IPS-20b (cell line): ENCODE data around the gene FAM234A.

Experiments
- H3K27ac ChIP-seq: one replicate; pipeline ENCODE4 v1.5.1; 2013; ENCODE audit warnings: low read length
- H3K27me3 ChIP-seq: 2 replicates; pipeline ENCODE4 v1.6.1; 2013; ENCODE audit warnings: mild to moderate bottlenecking, low read length, inconsistent platforms; ENCODE audit not compliant: insufficient read depth
- H3K36me3 ChIP-seq: 2 replicates; pipeline ENCODE4 v1.6.1; 2013; ENCODE audit warnings: low read depth, mild to moderate bottlenecking, inconsistent platforms, low read length, moderate library complexity; ENCODE audit not compliant: insufficient read depth
- H3K4me1 ChIP-seq: 2 replicates; pipeline ENCODE4 v1.6.1; 2013; ENCODE audit warnings: mild to moderate bottlenecking, control low read depth, inconsistent platforms, low read length, moderate library complexity; ENCODE audit not compliant: insufficient read depth
- H3K4me3 ChIP-seq: 2 replicates; pipeline ENCODE4 v1.5.1; 2013; ENCODE audit warnings: mild to moderate bottlenecking, low read length, inconsistent platforms
- H3K9ac ChIP-seq: 2 replicates; pipeline ENCODE4 v1.6.1; 2013; ENCODE audit warnings: low read depth, mild to moderate bottlenecking, inconsistent platforms, low read length, moderate library complexity
- H3K9me3 ChIP-seq: 2 replicates; pipeline ENCODE4 v1.6.1; 2013; ENCODE audit warnings: mild to moderate bottlenecking, low read depth, low read length, inconsistent platforms; ENCODE audit not compliant: insufficient read depth

Gene FAM234A

DNA sequence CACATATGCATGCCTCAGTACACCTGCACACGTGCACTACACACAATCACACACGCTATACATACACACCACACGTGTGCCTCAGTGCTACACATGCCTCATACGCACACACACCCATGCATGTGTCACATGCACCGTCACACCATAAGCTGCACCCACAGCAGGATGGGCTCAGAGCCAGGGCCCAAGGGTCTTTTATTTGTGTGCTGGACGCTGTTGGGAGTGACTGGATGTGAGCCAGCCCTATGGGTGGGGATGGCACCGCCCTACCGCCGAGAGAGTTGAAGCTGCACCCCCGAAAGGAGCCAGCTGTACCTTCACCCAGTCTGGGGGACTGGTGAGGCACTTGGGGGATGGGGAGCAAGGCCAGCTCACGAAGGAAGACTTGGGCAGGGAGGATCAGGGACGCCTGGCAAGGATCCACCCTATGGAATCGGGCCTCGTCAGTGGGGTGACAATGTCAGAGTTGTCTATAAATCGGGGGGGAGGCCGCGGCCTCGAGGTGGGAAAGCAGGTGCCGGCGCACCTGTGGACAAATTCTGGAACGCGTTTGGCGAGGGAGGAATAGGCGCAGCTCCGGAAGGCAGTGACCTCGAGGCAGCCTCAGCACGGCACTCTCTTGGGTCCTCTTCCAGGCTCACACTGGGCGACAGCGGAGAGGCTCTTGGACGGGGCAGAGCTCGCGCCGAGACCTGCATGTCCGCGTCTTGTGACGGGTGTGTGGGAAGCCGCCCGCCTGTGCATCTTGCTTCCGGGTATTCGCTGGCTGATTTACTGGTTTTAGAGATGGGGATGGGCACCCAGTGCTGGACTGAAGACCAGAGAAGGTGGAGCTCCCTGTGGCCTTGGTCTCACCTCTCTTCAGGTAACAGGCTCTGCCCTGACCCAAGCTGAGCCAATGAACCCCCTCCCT lies 33.8 kb downstream of the FAM234A start:
- H3K4me1 ChIP-seq, result no peaks in the 10 kb centered on the region

DNA sequence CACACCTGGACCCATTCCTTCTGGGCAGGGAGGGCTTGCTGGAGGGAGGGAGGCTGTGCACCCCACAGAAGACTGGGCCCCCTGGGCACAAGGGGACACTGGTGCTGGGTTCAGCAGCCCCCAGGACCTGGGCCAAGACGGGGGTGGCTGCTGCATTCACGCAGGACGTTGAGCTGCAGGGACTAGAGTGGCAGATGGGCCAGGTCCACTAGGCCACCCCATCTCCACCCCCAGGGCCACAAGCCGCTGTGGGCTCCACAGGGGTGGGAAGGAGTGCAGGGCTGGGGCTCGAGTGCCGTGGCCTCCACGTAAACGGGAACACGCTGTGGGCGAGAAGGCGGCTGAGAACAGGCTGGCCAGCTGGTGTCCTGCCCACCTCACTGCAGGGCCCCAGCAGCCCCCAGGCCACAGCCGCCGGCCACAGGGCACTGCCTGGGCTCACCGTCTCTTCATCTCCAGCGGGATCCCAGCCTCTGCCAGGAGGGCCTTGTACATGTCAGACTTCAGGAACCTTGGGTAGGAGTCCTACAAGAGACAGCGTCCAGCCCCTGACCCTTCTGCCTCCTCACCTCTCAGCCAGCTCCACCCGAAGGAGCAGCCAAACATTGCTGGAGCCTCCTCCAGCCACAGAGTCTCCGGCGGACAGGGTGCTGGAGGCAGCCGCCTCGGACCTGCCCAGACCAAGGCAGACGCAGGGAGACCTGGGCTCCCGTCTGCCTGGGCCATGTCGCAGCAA lies 34.6 kb downstream of the FAM234A start:
- H3K27me3 ChIP-seq, result peaks cover 7% of the 10 kb centered on the region
- H3K9ac ChIP-seq, result no peak overlapping the region
- no peak overlapping the region for H3K4me3 ChIP-seq
- no peak overlapping the region for H3K27ac ChIP-seq
- no peaks in the 10 kb centered on the region for H3K4me1 ChIP-seq
- H3K36me3 ChIP-seq, result peaks cover 5% of the 10 kb centered on the region; the same call in 1 of the 2 replicates
- H3K9me3 ChIP-seq, result no peaks in the 10 kb centered on the region

More for the DNA sequence above, 33.8 kb downstream of the FAM234A start:
- Histone ChIP-seq H3K4me3 (no peak overlapping the region), H3K27ac (no peak overlapping the region), H3K9ac (no peak overlapping the region), H3K36me3 (peaks cover 11% of the 10 kb centered on the region; the same call in 1 of the 2 replicates), H3K9me3 (no peaks in the 10 kb centered on the region), H3K27me3 (no peaks in the 10 kb centered on the region)

DNA sequence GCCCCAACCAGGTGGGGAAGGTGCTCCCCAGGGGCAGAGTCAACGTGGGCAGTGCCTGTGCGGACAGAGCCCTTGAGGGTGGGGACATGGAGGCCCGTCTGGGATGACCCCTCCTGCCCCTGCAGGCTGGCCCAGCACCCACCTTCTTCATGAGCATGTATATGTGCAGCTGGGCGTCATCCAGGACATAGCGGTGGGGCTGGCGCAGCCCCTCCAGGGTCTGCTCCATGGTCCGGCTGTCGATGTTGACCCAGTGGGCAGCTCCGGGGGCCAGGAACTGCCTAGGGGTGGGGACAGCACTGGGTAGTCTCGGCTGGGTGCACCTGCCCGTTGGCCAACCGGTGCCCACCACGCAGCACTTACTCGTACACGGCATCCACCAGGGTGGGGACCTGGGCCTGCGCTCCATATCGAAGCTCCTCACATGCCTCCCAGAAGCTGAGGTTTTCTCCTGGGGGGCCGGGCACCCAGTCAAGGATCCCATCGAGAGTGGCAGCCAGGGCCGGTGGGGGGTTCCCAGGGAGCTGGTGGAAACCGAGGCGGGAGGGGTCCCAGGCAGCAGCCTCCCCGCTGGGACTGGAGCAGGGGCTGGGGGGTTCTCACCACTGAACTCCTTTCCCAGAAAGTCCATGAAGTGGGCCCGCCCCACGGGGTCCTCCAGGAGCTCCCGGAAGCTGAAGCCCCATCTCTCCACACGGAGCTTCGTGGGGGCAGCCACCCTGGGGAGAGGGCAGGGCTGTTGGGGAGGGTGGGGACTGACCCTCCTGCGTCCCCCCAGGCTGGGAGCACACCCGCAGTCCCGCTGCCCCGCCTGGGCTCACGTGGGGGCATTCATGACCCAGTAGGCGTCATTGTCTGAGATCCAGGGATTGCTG lies 36.0 kb downstream of the FAM234A start:
- no peak overlapping the region for H3K4me3 ChIP-seq
- H3K27me3 ChIP-seq, result peaks cover 19% of the 10 kb centered on the region
- H3K9ac ChIP-seq, result no peak overlapping the region
- H3K4me1 ChIP-seq, result no peaks in the 10 kb centered on the region
- H3K9me3 ChIP-seq, result no peaks in the 10 kb centered on the region
- H3K27ac ChIP-seq, result no peak overlapping the region
- no peaks in the 10 kb centered on the region for H3K36me3 ChIP-seq

DNA sequence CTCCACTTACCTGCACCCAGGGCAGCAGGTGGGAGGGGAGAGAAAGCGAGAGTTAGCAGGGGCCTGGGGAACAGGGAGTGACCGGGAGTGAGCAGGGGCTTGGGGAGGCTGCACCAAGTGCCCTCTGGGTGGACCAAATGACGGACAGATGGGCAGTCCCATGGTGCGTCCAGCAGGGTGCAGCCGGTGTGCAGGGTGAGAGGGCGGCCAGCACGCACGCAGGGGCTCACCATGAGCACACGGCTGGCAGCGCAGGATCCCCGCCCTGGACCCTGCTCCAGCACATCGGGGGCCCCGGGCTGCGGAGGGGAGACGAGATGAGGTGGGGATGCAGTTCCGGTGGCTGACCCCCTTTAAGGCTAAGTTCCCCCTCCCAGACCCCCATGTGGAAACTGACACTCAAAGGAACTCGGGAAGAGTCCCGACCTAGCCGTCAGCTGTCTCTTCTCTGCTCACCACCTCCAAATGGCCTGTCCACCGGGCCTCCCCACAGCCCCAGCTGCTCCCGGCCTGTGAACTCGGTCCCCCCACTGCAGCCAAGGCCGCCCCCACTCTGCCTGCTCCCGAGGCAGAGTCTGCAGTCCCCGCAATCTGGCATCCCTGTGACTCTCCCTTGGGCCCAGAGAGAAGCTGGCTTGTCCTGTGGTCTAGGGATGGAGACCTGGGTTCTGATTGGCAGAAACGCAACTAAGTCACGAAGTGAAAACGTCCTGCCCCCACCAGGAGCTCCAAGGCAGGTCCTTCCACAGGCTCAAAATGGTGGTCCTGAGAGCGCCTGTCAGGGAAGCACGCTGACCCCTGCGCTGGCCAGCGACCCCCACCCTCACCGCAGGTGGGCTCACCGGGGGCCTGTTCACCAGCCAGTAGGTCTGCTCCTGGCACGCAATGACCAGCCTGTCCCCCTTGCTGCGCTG lies 38.3 kb downstream of the FAM234A start:
- H3K27me3 ChIP-seq, result peaks cover 35% of the 10 kb centered on the region
- no peaks in the 10 kb centered on the region for H3K4me1 ChIP-seq
- H3K27ac ChIP-seq, result no peak overlapping the region
- no peaks in the 10 kb centered on the region for H3K36me3 ChIP-seq
- no peak overlapping the region for H3K9ac ChIP-seq
- no peaks in the 10 kb centered on the region for H3K9me3 ChIP-seq
- no peak overlapping the region for H3K4me3 ChIP-seq

DNA sequence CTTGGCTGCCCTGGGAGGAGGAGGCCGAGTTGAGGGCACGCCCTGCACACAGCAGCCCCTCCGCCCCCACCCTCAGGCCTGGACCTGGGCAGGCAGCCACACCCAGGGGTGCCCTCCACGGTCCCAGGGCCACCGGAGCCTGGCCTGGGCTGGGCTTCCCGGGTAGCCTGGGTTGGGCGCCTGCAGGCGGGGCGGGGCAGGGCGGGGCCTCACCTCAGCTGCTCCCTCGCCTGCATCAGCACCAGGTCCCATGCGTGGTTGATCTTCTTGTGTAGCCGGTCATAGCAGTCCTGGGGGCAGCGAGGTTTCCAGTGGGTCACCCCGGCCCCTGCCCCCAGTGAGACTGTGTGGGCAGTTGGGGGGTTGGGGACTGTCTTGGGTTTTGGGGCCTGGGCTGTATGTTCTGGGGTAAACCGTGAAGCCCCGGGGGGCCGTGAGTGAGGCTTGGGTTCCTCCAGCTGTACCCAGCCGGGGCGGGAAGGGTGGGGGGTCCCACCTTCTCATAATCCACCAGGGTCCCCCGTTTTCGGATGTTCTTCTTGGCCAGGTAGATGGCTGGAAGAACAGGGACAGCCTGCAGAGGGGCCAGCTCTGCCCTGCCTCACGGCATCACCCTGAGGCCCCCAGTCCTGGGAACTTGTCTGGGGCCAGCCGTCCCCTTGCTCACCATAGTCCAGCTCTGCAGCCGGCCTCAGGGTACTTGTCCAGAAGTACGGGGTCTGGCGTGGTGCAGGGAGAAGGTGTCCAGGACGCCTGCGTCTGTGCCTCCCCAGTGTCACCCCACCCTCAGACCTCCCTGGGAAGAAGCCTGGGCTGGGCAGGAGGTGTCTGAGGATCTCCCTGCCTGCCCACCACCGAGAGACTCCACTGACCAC lies 39.2 kb downstream of the FAM234A start:
- no peak overlapping the region for H3K4me3 ChIP-seq
- H3K4me1 ChIP-seq, result no peaks in the 10 kb centered on the region
- no peaks in the 10 kb centered on the region for H3K9me3 ChIP-seq
- peaks cover 42% of the 10 kb centered on the region for H3K27me3 ChIP-seq
- no peak overlapping the region for H3K27ac ChIP-seq
- H3K36me3 ChIP-seq, result no peaks in the 10 kb centered on the region
- no peak overlapping the region for H3K9ac ChIP-seq

DNA sequence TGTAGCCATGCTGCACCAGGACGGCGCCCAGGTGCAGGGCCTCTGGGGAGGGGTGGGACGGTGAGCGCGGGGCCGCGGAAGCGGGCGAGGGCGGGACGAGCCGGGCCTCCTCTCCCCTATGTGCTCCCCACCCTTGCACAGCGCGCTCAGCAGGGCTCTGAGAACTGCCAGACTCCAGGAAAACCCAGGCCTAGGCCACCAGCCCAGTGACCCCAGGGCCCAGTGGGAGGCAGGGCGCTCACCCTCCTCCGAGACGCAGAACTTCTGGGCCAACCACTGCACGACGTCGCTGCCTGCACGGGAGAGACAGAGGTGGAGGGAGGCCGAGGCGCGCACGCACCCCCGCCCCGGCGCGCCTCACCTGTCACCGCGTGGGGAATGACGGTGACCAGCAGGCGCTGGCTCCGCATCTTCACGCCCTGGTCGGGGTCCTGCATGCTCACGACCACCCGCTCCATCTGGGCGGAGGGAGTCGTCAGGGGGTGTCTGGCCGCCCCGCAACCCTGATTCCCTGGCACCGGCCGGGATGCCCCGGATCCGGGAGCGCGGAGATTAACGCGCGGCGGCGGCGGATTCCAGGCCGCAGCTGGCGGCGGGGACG lies 40.5 kb downstream of the FAM234A start:
- Histone ChIP-seq H3K9me3 (no peaks in the 10 kb centered on the region), H3K4me1 (no peaks in the 10 kb centered on the region), H3K4me3 (peak overlapping the region; percentile 65), H3K36me3 (no peaks in the 10 kb centered on the region), H3K27ac (no peak overlapping the region), H3K27me3 (peaks cover 56% of the 10 kb centered on the region), H3K9ac (no peak overlapping the region)

DNA sequence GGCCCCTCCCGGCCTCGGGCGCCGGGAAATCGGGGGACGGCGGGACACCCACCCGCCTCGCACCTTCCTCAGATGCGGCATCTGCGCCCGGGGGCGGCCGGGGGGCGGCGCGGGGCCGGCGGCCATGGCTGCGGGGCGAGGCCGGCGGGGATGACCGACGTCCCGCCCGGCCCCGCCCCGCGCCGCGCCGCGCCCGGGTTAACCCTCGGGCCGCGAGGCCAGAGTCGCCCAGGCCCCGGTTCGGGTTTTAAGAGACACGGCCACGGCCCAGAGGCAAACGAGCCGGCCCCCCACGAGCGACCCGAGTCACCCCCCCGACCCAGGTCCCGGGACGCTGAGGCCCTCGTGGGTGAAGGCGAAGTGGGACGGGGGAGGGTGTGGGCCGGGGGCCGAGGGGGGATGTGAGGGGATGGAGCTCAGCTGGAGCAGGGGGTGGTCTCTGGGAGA lies 41.2 kb downstream of the FAM234A start, which contains the start of gene RGS11:
Gene RGS11, minus strand, starts transcription at position 159 of the 447 bp plus-strand sequence. Its CDS starts 33 bp downstream, at position 126.
- Histone ChIP-seq H3K36me3 (no peaks in the 10 kb centered on the region), H3K27ac (no peak within 1 kb of the TSS), H3K27me3 (peaks cover 59% of the 10 kb centered on the region), H3K9ac (no peak within 1 kb of the TSS), H3K4me3 (peak within 1 kb of the TSS; percentile 65), H3K9me3 (no peaks in the 10 kb centered on the region), H3K4me1 (no peaks in the 10 kb centered on the region)

DNA sequence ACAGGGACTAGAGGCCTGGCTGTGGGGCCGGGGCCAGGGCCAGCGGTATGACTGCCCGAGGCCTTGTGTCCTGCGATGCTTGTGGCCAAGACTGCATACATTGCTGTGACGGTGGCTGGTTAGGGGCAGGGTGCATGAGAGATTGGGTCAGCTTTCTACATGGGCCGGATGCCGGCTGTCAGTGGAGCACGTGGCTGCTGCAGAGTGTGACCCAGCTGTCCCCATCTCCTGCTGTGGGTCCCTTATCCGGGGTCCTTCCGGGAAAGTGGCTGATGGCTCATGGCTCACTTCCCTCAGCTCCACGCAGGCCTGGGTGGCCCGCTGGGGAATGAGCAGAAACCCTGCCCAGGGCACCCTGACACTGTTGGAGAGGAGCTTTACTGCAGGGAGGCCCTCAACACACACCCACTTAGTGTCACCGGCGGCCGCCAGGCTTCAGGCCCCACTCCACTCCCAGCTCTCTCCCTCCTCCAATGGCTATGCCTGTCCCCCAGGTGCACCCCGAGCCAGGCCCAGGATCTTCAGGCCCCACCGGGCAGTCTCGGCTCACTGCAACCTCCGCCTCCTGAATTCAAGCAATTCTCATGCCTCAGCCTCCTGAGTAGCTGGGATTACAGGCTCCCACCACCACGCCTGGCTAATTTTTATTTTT lies 41.9 kb downstream of the FAM234A start:
- H3K9me3 ChIP-seq, result no peaks in the 10 kb centered on the region
- H3K36me3 ChIP-seq, result no peaks in the 10 kb centered on the region
- H3K27ac ChIP-seq, result no peak overlapping the region
- no peak overlapping the region for H3K9ac ChIP-seq
- H3K27me3 ChIP-seq, result peaks cover 67% of the 10 kb centered on the region
- no peak overlapping the region for H3K4me3 ChIP-seq
- H3K4me1 ChIP-seq, result no peaks in the 10 kb centered on the region

DNA sequence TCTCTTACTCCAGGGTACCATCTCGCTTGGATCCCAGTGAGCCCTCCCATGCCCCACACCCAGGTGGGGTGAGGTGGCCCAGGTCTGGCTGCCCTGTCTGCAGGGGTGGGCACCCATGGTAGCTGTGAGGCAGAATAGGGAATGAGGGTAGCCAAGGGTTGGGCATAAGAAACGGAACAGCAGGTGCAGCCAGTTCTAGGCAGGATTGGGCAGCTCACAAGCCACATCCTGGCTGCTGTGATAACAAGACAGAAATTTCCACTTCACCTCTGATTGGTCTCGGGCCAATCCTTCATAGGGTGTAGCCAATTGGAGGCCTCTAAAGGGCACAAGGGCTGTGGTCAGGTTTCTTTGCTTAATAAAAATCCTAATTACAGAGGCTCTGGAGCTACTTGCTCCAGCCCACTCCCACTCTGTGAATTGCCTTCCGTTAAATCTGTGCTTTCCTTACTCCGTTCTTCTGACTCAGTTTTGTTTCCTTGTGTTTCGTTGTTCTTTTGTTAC lies 44.3 kb downstream of the FAM234A start:
- H3K36me3 ChIP-seq, result no peaks in the 10 kb centered on the region
- H3K9me3 ChIP-seq, result no peaks in the 10 kb centered on the region
- H3K9ac ChIP-seq, result no peak overlapping the region
- H3K4me1 ChIP-seq, result no peaks in the 10 kb centered on the region
- no peak overlapping the region for H3K4me3 ChIP-seq
- no peak overlapping the region for H3K27ac ChIP-seq
- H3K27me3 ChIP-seq, result peaks cover 67% of the 10 kb centered on the region
